Hepatocyte (in vitro differentiated cells): Measurements from ENCODE around the gene FHOD3.

ENCODE experiments used
- CTCF ChIP-seq: fragments of 200-600 bp; sonication (generic); IDR thresholded peaks from 2 replicates; pipeline ENCODE4 v1.5.1; 2016; ENCODE audit warnings: antibody characterized with exemption, mild to moderate bottlenecking; ENCODE audit not compliant: poor library complexity
- EZH2 ChIP-seq: fragments of 200-600 bp; sonication (generic); IDR thresholded peaks from 2 replicates; pipeline ENCODE4 v1.6.1; 2016; ENCODE audit warnings: antibody characterized with exemption, mild to moderate bottlenecking, borderline replicate concordance
- EZH2phosphoT487 ChIP-seq: fragments of 200-600 bp; sonication (generic); IDR thresholded peaks from one replicate; pipeline ENCODE4 v1.6.1; 2018; ENCODE audit warnings: antibody characterized with exemption, mild to moderate bottlenecking, low read depth, moderate library complexity; ENCODE audit not compliant: unreplicated experiment, severe bottlenecking

GRCh38 chr18:36358141-36358540 is 60.6 kb downstream of the FHOD3 start:
- no peak for TF ChIP-seq CTCF
- no peak for TF ChIP-seq EZH2phosphoT487
- no peak for TF ChIP-seq EZH2
